CD4-positive, alpha-beta T cell treated with Interleukin-17A for 4 hours (primary cell): ENCODE measurements around the gene SCNN1B.
"Not testable (repeated sequence)": the region's sequence is repeated elsewhere in the genome, so short reads cannot be mapped to it uniquely, and the experiment has no call there.

Experiments
- DNase-seq: peaks from one replicate; pipeline ENCODE4 v3.0.0-alpha.2; 2020; ENCODE audit warnings: mixed read lengths

Gene SCNN1B

DNA sequence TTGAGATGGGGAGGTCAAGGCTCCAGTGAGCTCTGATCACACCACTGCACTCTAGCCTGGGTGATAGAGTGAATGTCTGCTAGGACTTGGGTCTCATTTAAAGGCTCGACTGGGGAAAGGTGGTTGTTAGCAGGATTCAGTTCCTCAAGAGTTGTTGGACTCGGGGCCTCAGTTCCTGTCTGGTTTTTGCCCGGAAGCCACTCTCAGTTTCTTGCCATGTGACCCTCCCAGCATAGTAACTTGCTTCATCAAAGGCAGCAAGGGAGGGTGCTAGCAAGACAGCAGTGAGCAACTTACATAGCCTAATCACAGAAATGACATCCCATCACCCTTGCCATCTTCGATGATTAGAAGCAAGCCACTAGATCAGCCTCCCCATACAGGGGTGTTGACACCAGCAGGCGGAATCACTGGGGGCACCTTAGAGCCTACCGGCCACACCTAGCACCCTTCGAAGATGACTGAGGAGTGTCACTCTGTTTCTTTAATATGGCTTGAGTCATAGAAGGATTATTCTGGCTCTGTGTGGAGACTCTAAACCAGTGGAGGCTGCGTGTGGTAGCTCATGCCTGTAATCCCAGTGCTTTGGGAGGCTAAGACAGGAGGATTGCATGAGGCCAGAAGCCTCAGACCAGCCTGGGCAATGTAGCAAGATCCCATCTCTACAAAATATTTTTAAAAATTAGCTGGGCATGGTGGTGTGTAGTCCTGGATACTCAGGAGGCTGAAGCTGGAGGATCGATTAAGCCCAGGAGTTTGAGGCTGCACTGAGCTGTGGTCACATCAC lies 13.2 kb upstream of the SCNN1B start:
- DNase-seq, result no peak

DNA sequence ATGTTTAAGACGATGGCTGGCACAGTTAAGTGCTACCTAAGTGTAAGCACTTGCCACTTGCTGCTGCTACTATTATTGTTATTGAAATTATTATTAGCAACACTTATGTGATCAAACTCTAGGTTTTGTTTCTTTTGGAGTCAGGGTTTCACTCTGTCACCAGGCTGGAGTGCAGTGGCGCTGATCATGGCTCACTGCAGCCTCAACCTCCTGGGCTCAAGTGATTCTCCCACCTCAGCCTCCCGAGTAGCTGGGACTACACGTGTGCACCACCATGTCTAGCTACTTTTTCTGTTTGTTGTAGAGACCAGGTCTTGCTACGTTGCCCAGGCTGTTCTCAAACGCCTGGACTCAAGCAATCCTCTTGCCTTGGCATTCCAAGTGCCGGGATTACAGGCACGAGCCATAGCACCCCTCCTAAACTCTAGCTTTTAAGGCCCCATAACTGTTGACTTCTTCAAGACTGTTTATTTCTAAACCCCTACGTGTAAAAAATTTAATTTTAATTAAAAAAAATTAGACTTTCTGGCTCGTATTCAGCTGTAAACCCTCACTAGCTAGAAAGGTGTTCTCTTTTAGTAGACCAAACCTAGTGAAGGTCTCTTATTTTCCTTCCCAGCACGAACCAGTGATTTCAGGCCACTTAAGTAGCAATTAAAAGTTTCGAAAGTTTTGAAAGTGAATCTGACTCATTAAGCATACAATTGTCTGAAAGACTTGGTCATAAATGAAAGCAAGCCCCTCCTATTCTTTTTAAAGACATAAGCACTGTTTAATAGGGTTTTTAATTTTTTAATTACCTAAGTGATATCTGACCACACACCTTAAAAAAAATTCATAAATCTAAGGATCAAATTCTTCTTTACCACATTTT lies 11.7 kb upstream of the SCNN1B start:
- no peak for DNase-seq

- DNase-seq, result no peak
These were observed 9.1 kb upstream of the SCNN1B start for GRCh38 chr16:23293016-23293415.

GRCh38 chr16:23294260-23294659 lies 7.8 kb upstream of the SCNN1B start:
- no peak for DNase-seq

GRCh38 chr16:23296994-23297393 lies 5.1 kb upstream of the SCNN1B start:
- DNase-seq, result no peak

- DNase-seq, result no peak
These were observed 3.7 kb upstream of the SCNN1B start for GRCh38 chr16:23298290-23298915.

- DNase-seq, result not testable (repeated sequence)
These were observed 2.3 kb upstream of the SCNN1B start for GRCh38 chr16:23299815-23300214.

- DNase-seq, result no peak
These were observed 654 bp upstream of the SCNN1B start for GRCh38 chr16:23301251-23302044.

DNA sequence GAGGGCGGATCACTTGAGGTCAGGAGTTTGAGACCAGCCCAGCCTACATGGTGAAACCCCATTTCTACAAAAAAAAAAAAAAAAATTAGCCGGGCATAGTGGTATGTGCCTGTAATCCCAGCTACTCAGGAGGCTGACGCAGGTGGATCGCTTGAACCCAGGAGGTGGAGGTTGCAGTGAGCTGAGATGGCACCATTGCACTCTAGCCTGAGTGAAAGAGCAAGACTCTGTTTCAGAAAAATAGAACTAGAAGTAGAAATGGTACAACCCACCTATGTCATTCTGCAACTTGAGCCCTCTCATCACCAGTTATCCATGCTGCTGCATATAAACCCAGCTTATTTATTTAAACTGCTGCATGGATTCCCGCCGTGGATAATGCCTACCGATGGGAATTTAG lies 1.6 kb downstream of the SCNN1B start:
- no peak for DNase-seq

DNA sequence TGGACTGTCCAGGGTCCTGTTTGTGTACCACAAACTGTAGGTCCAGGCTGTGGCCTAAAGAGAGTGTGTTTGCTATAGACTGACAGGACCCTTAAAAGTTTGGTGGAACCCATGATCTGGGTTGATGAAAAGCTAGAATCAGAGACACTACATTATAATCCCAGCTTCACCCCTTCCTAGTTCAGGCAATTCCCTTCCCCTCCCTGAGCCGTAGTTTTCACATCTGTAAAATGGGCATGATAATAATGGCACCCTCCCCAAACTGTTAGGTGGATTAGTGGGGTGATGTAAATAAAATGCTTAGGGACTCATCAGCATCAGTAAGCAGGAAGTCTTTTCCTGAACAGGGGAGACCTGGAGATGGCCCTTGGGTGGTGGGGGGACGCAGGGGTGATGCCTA lies 2.5 kb downstream of the SCNN1B start:
- no peak for DNase-seq

DNA sequence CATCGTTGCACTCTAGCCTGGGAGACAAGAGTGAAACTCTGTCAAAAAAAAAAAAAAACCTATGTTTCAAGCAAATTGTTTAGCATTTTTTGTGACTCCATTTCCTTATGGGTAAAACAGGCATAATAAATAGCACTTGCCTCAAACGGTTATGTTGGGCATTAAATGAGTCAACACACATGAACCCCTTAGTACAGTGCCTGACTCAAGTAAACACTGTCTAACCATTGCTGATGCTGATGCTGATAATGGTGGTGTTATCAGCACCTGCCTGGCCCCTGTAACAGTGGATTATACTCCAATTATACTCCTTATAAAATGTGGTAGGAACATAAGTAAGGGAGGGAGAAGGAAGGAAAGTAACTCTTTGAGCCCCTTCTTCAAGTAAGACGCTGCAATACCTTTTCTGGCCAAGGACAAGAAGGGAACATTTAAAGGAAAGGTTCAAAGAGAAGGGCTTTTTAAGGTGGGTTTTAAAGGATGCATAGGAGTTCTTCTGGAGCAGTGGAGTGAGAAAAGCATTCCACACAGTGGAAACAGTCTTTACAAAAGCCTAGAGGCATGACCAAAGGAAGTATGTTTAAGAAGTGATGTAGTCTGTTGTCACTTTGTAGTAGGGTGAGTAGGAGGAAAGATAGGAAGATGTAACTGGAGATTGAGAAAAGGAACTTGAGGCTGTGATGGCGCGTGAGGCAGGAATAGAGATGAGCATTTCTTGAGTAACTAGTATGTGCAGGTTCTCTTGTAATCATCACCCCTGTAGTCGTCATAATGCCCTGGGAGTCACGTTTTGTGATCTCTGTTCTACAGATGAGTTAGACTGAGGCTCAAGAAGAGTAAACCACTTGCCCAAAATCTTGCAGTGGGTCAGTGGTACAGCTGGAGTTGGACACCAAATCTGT lies 4.3 kb downstream of the SCNN1B start:
- no peak for DNase-seq

DNA sequence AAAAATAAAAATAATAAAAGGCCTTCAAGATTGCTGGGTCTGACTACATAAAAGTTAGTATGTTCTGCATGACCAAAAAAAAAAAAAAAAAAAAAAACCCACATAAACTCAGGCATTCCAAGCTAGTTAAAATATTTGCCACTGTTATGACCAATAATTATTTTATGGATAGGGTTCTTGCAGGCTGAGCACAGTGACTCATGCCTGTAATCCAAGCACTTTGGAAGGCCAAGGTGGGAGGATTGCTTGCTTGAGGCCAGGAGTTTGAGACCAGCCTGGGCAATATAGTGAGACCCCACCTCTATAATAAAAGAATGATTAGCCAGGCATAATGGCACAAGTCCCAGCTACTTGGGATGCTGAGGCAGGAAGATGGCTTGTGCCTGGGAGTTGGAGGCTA lies 8.1 kb downstream of the SCNN1B start:
- DNase-seq, result no peak

GRCh38 chr16:23310744-23311143 lies 8.6 kb downstream of the SCNN1B start:
- no peak for DNase-seq

- no peak for DNase-seq
These were observed 14.1 kb downstream of the SCNN1B start for GRCh38 chr16:23316232-23316631.

GRCh38 chr16:23316634-23317265 lies 14.6 kb downstream of the SCNN1B start:
- DNase-seq, result no peak

- no peak for DNase-seq
These were observed 15.2 kb downstream of the SCNN1B start for GRCh38 chr16:23317266-23317661.

GRCh38 chr16:23317751-23318150 lies 15.6 kb downstream of the SCNN1B start:
- DNase-seq, result no peak

GRCh38 chr16:23318639-23319038 lies 16.5 kb downstream of the SCNN1B start:
- DNase-seq, result no peak

GRCh38 chr16:23319861-23320615 lies 17.9 kb downstream of the SCNN1B start:
- no peak for DNase-seq

GRCh38 chr16:23320693-23321092 lies 18.6 kb downstream of the SCNN1B start:
- no peak for DNase-seq
